Activated CD8-positive, alpha-beta T cell treated with anti-CD3 and anti-CD28 coated beads for 36 hours (primary cell): Measurements from ENCODE around the gene MAP1B. TPM values are rescaled to one million over a fixed set of nuclear protein-coding genes. Genes with fewer than 3 reads are reported as not detected.

Experiments used
- ATAC-seq: fragments of 200-7000 bp; cut with Tn5 transposase; one replicate; pipeline ENCODE4 v1.10.0; 2021; ENCODE audit warnings: mild to moderate bottlenecking, moderate library complexity
- CTCF ChIA-PET: fragments of 350-600 bp; sonication (Branson Sonifier 250); formaldehyde crosslinking; loops from one replicate; lab custom pipeline; 2021; ENCODE audit warnings: antibody characterized with exemption; lab: Charles Lee
- POLR2A ChIA-PET: fragments of 350-600 bp; sonication (Branson Sonifier 250); formaldehyde crosslinking; loops from one replicate; lab custom pipeline; 2021; ENCODE audit warnings: antibody characterized with exemption; lab: Charles Lee
- DNase-seq: peaks from one replicate; pipeline ENCODE4 v3.0.0-alpha.2; 2020
- H3K27ac Mint-ChIP-seq: one replicate; pipeline ENCODE4 v1.8.0; 2021; ENCODE audit warnings: mild to moderate bottlenecking, mixed read lengths
- H3K27me3 Mint-ChIP-seq: one replicate; pipeline ENCODE4 v1.8.0; 2021; ENCODE audit warnings: mixed read lengths
- H3K36me3 Mint-ChIP-seq: one replicate; pipeline ENCODE4 v1.8.0; 2021; ENCODE audit warnings: low read depth, mixed read lengths
- H3K4me1 Mint-ChIP-seq: one replicate; pipeline ENCODE4 v1.8.0; 2021; ENCODE audit warnings: low read depth, mixed read lengths
- H3K4me3 Mint-ChIP-seq: one replicate; pipeline ENCODE4 v1.8.0; 2021; ENCODE audit warnings: mild to moderate bottlenecking, moderate library complexity, mixed read lengths
- H3K9me3 Mint-ChIP-seq: one replicate; pipeline ENCODE4 v1.8.0; 2021; ENCODE audit warnings: mixed read lengths
- CTCF ChIP-seq: fragments of 200-600 bp; IDR thresholded peaks from one replicate; pipeline ENCODE4 v1.8.0; 2022; ENCODE audit warnings: antibody characterized with exemption, mild to moderate bottlenecking
- intact Hi-C: fragments of 100-400 bp; cut with micrococcal nuclease; formaldehyde crosslinking; loops from one replicate; pipeline ENCODE4 v1.10.0; 2022
- total RNA-seq, 2 experiments: library from RNA; stranded (reverse); gene quantifications; one replicate each; pipeline ENCODE4 v1.2.3, GENCODE V29; 2021

Gene MAP1B
- total RNA-seq, 2 experiments from 2014 or later: 0.09 to 0.25 TPM

DNA sequence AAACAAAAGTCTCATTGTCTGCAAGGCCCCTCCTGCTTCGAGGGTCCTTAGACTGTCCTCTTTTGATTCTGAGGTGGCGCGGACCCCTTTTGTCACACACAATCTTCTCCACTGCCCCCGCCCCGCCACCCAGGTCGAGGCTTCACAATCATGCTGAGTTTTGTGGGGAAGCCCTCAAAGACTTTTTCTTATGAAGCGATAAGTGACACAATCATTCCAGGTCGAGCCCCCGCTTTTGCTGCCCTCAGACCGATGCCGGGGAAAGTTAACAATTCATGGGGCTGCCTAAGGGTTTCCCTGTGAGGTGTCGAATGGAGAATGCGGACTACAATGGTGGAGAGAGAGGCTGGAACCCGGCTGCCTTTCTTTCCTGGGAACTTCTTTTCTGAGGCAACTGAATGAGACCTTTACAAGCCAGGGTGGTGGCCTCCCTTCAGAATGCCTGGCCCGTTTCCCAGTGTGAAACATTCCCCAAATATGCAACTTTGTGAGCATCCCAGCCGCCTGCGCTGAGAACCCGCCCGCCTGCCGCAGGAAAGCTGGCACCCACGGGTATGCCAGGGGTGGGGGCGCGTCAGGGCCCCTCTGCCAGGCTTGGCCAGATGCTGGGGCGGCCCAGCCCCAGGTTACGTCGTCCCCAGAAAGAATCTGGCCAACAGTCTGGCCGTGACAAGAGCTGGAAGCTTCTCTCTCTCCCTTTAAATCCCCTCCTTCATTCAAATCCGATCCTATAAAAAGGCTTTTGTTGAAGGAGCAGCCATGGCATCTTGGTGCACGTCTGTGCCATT lies 71.9 kb downstream of the MAP1B start:
- ATAC-seq (no peak), DNase-seq (no peak)
- Mint-ChIP-seq H3K4me1 (no peaks in the 10 kb centered on the region), H3K9me3 (no peaks in the 10 kb centered on the region), H3K4me3 (no peak overlapping the region), H3K27me3 (peaks cover 27% of the 10 kb centered on the region), H3K36me3 (no peaks in the 10 kb centered on the region), H3K27ac (no peak overlapping the region)
- intact Hi-C loops: no loop called here
- ChIA-PET CTCF (interaction anchor here (0.6 kb wide), 1 partner anchor 135 kb away, joined by 3 read pairs; no protein-coding TSS in a partner anchor), POLR2A (no interaction called here)
- TF ChIP-seq CTCF: no peak

GRCh38 chr5:72179816-72180440 lies 72.7 kb downstream of the MAP1B start:
- Mint-ChIP-seq H3K27me3 (peaks cover 28% of the 10 kb centered on the region), H3K36me3 (no peaks in the 10 kb centered on the region), H3K9me3 (no peaks in the 10 kb centered on the region), H3K4me3 (no peak overlapping the region), H3K27ac (no peak overlapping the region), H3K4me1 (no peaks in the 10 kb centered on the region)
- POLR2A ChIA-PET: no interaction called here
- CTCF ChIA-PET: interaction anchor here (0.6 to 0.9 kb wide), 2 partner anchors 10 to 135 kb away, joined by 3 read pairs; no protein-coding TSS in a partner anchor
- ATAC-seq: no peak
- no peak for TF ChIP-seq CTCF
- no peak for DNase-seq
- intact Hi-C loops: no loop called here

DNA sequence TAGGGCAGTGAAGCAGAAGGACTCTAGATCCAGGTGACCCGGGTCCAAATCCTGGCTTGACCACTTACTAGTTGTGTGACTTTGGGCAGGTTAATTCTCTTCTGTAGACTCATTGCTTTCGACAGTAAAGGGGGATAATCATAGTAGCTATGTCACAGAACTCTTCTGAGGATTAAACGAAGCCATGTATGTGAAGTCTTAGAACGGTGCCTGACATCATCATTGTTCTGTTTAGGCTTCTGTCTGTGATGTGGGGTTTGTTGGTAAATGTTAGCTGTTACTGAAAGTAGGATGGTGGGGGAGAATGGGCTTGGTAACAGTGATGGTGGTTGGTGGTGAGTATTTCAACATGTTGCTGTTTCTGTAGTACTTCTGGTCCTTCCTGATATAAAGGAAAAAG lies 73.7 kb downstream of the MAP1B start:
- no peak for ATAC-seq
- Mint-ChIP-seq H3K27me3 (peaks cover 24% of the 10 kb centered on the region), H3K4me3 (no peak overlapping the region), H3K27ac (no peak overlapping the region), H3K4me1 (no peaks in the 10 kb centered on the region), H3K9me3 (no peaks in the 10 kb centered on the region), H3K36me3 (no peaks in the 10 kb centered on the region)
- POLR2A ChIA-PET: no interaction called here
- no peak for TF ChIP-seq CTCF
- intact Hi-C loops: no loop called here
- no peak for DNase-seq
- CTCF ChIA-PET: interaction anchor here (0.9 kb wide), 1 partner anchor 11 kb away, joined by 3 read pairs; no protein-coding TSS in a partner anchor

GRCh38 chr5:72182686-72183085 lies 75.4 kb downstream of the MAP1B start:
- CTCF ChIA-PET: no interaction called here
- ATAC-seq (no peak), DNase-seq (no peak)
- Mint-ChIP-seq H3K9me3 (no peaks in the 10 kb centered on the region), H3K4me1 (peaks cover 3% of the 10 kb centered on the region), H3K4me3 (no peak overlapping the region), H3K27ac (no peak overlapping the region), H3K36me3 (no peaks in the 10 kb centered on the region), H3K27me3 (peaks cover 22% of the 10 kb centered on the region)
- no peak for TF ChIP-seq CTCF
- intact Hi-C loops: no loop called here
- POLR2A ChIA-PET: no interaction called here

GRCh38 chr5:72183101-72183520 lies 75.8 kb downstream of the MAP1B start:
- DNase-seq (no peak), ATAC-seq (no peak)
- no peak overlapping the region for H3K27ac Mint-ChIP-seq
- H3K36me3 Mint-ChIP-seq: no peaks in the 10 kb centered on the region
- intact Hi-C loops: no loop called here
- TF ChIP-seq CTCF: no peak
- H3K4me3 Mint-ChIP-seq: no peak overlapping the region
- POLR2A ChIA-PET: no interaction called here
- peaks cover 3% of the 10 kb centered on the region for H3K4me1 Mint-ChIP-seq
- CTCF ChIA-PET: no interaction called here
- H3K9me3 Mint-ChIP-seq: no peaks in the 10 kb centered on the region
- peaks cover 25% of the 10 kb centered on the region for H3K27me3 Mint-ChIP-seq
